Breast epithelium (tissue), 3 donors: Measurements from ENCODE around the gene PRSS12.

Experiments used
- CTCF ChIP-seq, 3 donors: fragments of 450-650 bp; IDR thresholded peaks; one replicate each; pipeline ENCODE4 v1.5.1; 2016 to 2017; ENCODE audit warnings: antibody characterized with exemption in 3 of 3, mild to moderate bottlenecking in 3 of 3, moderate library complexity in 3 of 3
- POLR2AphosphoS5 ChIP-seq, 3 donors: sonication (generic); formaldehyde crosslinking; IDR thresholded peaks; one replicate each; pipeline ENCODE4 v1.6.1; 2017; ENCODE audit warnings: antibody characterized with exemption in 3 of 3

DNA sequence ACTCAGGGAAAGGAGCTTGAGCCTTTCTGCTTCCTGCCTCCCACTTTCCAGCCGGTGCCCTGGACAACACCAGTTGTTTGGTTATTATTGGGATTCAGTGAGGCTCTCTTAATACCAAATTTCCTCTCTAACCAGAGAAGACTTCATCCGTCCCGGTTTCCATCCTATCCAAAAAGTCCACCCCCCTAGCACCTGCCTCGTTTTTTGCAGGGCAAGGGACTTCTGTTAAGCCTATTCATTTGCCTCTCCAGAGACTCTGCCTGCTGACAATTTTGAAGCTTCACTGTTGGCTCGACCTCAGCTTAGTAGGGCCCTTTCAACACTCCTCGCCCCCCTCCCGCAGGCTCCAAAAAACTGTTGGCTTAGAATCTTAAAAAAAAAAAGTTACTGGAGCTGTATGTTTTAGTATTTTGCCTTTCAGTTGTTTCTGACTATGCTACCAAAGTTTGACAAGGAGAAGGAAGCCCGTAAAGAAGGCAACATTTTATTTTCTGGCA is 779 bp upstream of the PRSS12 start:
- TF ChIP-seq CTCF (IDR thresholded peaks at IDR 0.05) (no peak), POLR2AphosphoS5 (IDR thresholded peaks at IDR 0.05) (no peak)
